Activated T-helper 1 cell treated with anti-CD3 and anti-CD28 coated beads, Interleukin-2, amount 50 U/mL, for 16 hours (primary cell): ENCODE measurements around the gene PCDHGC3.
"Not testable (repeated sequence)": the region's sequence is repeated elsewhere in the genome, so short reads cannot be mapped to it uniquely, and the experiment has no call there.

ENCODE experiments used
- DNase-seq, 2 donors: peaks; one replicate each; pipeline ENCODE4 v3.0.0-alpha.2; 2020; ENCODE audit warnings: low read depth in 1 of 2, low spot score in 1 of 2

Gene PCDHGC3

GRCh38 chr5:141475625-141476131, at the start of gene PCDHGC3:
TSS of gene PCDHGC3 (plus strand) at chr5:141475966. CDS start at chr5:141476117, 151 bp downstream.
- DNase-seq: peak in 1 of 2 donors; percentile 17

- no peak for DNase-seq
Observed at GRCh38 chr5:141427783-141428426, 47.9 kb upstream of the PCDHGC3 start.

GRCh38 chr5:141430332-141431113, 45.2 kb upstream of the PCDHGC3 start, which contains the start of gene PCDHGA12:
TSS of gene PCDHGA12 (plus strand) at chr5:141430507. CDS start at chr5:141430760, 253 bp downstream.
- no peak for DNase-seq

- no peak for DNase-seq
Observed at GRCh38 chr5:141431286-141431685, 44.5 kb upstream of the PCDHGC3 start.

- not testable (repeated sequence) for DNase-seq
Observed at GRCh38 chr5:141432308-141432707, 43.5 kb upstream of the PCDHGC3 start.

GRCh38 chr5:141432726-141433125, 43.0 kb upstream of the PCDHGC3 start:
- not testable (repeated sequence) for DNase-seq

GRCh38 chr5:141434006-141434405, 41.8 kb upstream of the PCDHGC3 start:
- DNase-seq: no peak

GRCh38 chr5:141437221-141437620, 38.5 kb upstream of the PCDHGC3 start:
- DNase-seq: no peak

GRCh38 chr5:141439411-141440141, 36.2 kb upstream of the PCDHGC3 start:
- DNase-seq: no peak

GRCh38 chr5:141440341-141440740, 35.4 kb upstream of the PCDHGC3 start:
- DNase-seq: no peak

GRCh38 chr5:141441571-141442170, 34.1 kb upstream of the PCDHGC3 start:
- DNase-seq: no peak

- DNase-seq: no peak
Observed at GRCh38 chr5:141465351-141465750, 10.4 kb upstream of the PCDHGC3 start.

- DNase-seq: no peak
Observed at GRCh38 chr5:141476132-141476911, 556 bp downstream of the PCDHGC3 start.

- no peak for DNase-seq
Observed at GRCh38 chr5:141477044-141477575, 1.3 kb downstream of the PCDHGC3 start.

GRCh38 chr5:141477815-141478214, 2.0 kb downstream of the PCDHGC3 start:
- DNase-seq: no peak

GRCh38 chr5:141478321-141478945, 2.7 kb downstream of the PCDHGC3 start:
- no peak for DNase-seq

GRCh38 chr5:141479776-141480175, 4.0 kb downstream of the PCDHGC3 start:
- DNase-seq: no peak

GRCh38 chr5:141483902-141484301, 8.1 kb downstream of the PCDHGC3 start:
- no peak for DNase-seq

- DNase-seq: no peak
Observed at GRCh38 chr5:141484310-141484640, 8.5 kb downstream of the PCDHGC3 start.
